ENCODE measurements around the gene KLHDC7B.

KLHDC7B gene

DNA sequence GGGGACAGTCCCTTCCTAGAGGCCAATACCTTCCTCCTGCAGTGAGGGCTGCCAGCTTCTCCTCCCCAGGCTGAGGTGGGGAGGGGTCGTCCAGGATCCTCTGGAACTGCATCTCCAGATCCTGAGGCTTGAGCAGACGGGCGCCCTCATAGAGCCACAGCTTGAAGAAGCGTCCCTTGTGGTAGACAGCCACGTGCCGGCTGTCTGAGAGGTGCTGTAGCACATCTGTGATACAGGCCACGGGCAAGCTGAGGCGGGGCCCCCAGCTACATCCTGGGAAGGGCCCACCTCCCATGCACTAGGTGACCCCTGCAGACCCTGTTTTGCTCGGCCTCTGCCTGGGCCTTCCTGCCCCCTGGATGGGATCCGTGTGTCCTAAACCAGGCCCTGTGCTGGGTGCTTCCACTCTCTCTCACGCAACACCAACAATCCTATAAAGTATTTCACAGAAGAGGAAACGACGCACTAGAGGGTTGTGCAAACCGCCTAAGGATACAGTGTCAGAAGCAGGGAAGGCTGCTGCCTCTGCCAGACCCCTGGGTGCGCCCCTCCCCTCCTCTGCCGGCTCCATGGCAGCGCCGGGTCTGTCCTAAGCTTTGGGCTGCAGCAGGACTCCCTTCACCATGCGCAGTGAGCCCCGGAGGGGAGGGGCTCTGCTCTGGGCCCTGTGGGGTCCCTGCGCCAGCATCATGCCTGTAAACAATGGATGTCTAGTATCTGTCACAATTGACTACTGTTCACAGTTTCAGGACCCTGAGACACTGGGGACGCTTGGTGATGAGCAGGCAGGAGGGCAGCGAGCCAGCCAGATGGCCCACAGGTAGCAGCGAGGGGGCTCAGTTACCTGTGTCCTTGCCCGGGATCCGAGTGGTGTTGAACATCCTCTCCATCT is 28.0 kb downstream of the KLHDC7B start:
- no peak for DNase-seq (ENCODE audit: low read depth)

DNA sequence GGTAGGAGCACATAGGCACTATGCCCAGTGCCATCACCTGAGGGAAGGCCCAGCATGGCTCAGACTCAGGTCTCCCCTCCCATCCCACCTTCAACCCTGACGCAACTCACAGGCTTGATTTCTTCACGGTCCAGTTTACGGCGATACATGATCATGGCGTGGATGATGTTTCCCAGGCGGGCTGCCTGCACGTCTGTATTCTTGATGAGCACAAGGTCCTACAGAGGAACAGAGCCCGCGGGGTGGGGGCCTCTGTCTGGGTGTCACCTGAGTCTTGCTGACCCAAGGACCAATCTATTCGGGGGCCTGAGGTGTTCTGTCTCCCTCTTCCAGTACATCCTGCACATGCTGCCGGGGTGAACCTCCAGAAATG is 28.7 kb downstream of the KLHDC7B start:
- no peak for DNase-seq (ENCODE audit: low read depth)

DNA sequence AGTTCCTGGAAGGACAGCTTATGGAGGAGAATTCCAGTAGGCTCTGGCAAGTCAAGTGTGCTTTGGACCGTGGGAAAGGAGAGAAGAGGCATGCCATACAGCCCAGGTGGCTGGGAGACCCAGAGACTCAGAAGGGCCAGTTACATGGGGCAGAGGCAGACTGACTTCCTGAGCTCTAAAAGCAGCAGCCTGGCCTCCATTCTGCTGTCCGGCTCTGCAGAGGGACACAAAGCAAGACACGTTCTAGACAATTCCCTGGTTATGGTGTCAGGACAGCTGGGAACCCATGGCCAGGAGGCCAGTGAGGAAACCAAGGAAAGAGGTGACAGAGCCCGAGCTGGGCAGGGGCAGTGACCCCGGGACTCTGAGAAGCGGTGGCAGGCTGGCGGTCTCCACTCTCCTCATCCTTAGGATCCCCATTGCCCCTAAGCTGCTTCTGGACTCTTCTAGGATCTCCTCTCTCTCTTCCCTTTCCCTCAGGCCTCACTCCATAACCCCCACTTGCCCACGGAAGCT is 29.8 kb downstream of the KLHDC7B start:
- no peak for DNase-seq (ENCODE audit: low read depth)

DNA sequence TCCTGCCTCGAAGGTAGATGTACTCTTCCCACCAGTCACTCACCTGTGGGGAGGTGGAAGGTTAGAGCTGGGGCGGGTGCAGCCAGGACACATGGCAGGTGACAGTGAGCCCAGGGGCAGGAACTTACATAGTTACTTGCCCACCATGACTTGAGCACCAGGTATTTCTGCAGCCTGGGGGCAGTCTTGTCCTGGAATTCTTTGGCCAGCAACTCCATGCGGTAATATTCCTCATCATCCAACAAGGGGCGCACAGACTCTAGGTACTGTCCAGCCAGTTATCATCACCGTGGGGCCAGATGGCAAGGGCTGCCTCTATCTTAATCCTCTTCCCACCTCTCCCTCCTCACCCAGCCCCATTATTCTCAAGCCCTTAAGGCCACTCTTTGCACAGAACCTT is 30.4 kb downstream of the KLHDC7B start:
- DNase-seq (ENCODE audit: low read depth) = peak; percentile 31

DNA sequence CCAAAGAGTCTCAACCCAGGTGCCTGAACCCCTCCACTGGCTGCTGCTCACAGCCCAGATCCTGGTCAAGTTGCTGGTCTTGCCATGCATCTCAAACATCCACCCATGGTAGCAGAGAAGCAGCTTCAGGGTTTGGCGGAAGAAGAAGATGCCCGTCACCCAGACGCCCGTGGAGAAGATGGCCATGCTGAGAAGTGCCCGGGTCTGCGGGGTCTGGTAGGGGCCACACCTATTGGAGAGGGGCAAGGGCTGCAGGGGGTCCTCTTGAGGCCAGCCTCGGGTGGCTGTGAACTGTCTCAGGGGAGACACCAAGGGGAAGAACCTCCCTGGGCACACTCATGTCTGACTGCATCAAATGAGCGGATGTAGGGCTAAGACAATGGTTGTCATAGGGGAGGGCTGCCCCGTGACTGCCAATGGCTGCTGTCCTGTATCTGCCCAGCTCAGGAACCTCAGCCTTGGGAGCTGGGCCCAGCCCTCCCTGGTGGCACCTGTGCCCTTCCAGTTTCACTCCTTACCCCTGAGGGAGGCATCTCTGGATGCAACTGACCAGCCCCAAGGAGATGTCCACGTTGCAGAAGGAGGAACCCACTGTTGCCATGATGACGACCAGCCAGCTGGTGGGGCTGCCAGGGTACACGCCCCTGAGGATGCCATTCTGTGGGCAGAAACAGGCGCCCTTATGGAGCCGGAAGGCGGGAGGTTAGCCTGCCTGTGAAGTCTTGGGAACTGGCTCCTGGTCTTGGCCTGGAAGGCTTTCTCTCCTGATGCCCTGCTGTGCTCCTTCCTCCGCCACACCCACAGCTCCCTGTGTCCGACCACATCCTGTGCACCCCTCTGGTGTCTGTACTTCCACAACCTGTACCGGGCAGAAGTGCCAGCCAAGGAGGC is 31.4 kb downstream of the KLHDC7B start:
- DNase-seq (ENCODE audit: low read depth) = no peak

DNA sequence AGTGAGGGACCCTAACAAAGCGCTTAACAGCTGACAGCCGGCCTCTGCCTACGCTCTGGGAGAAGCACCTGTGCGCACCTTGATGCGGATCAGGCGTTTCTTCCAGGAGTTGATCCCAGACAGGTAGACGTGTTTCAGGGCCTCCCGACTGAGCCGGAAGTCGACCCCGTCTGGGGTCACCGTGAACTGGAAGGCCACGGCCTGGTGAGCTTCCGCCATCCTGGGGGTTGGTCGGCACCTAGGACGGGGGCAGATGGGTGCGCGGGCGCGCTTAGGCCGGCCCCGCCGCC is 31.9 kb downstream of the KLHDC7B start:
- DNase-seq (ENCODE audit: low read depth) = no peak

DNA sequence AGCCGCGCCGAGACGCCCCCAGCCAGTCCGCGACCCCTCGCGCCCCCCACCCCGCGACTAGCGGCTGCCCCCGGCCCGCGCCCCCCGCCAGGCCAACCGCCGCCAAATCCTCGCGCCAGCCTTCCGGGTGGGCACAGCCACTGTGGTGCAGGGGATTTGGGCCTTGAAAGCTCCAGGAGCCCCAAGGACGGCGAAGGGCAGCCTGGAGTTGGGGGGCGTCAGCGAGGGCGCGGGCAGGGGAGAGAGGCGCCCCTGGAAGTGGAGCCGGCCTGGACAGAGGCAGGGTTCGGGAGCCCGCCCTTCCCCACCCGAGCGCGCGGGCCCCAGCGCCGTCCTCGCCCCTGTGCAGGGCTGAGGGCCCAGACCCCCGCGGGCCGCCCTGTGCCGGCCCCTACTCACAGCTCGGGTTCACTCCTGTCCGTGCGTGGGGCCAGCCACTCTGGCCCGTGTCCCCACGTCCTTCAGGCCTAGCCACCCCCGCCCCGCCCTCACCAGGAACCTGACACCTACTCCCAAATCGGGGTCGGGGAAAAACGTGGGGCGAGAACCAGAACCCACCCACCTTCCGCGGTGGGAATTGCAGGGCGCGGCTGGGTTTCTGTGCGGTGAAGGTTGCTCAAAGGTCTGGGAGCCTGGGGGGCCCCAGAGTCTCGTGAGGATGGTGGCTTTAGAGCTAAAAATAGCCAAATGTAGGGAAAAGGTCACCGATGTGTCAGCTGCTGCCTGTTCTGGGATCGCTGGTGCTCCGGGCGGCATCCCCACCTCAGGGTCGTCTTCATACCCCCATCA is 32.5 kb downstream of the KLHDC7B start, which contains the start of gene CPT1B:
TSS of gene CPT1B (minus strand) at position 441 of the 789 bp plus-strand sequence. CDS start 512 bp downstream, outside the sequence.
- no peak for DNase-seq (ENCODE audit: low read depth)

DNA sequence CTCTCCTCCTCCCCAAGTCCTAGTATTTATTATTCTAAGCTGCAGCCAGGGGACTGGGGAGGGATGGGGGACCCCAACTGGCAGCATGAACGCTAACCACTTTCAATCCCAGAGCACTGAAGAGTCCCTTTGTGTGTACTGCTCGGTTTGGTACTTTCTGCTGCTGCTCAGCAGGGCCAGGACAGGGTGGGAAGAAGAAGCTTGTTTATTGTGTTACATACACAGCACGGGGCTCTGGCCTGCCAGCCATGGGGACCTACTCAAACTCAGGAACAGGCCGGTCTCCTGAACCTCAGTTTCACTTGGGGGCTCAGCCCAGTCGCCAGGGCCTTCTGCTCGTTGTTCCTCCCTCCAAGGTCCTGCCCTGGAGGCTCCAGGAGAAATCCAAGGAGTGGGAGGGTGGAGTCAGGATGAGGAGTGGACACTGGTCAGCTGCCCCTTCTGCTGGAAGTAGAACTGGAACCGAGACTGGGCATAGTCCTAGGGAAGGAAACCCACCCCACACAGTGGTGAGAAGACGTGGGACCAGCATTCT is 33.1 kb downstream of the KLHDC7B start:
- DNase-seq (ENCODE audit: low read depth) = no peak

DNA sequence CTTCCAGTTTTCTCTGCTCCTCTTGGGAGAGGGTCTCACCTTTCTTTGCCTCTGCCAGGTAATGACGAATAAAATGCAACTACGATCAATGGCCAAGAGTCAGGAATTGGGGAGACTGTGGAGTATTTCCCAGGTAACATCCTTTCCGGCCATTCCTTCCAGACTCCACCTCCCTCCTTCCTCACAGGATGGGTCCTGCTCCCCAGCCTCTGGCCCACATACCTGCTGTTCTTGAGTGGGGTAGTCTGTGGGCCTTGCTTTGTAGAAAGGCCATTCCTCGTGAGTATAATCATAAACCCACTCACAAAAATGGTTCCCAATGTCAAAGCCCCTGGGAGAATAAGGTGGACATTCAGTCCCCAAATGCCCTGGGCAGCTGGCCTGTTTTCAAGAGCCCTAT is 34.1 kb downstream of the KLHDC7B start:
- DNase-seq (ENCODE audit: low read depth) = no peak

DNA sequence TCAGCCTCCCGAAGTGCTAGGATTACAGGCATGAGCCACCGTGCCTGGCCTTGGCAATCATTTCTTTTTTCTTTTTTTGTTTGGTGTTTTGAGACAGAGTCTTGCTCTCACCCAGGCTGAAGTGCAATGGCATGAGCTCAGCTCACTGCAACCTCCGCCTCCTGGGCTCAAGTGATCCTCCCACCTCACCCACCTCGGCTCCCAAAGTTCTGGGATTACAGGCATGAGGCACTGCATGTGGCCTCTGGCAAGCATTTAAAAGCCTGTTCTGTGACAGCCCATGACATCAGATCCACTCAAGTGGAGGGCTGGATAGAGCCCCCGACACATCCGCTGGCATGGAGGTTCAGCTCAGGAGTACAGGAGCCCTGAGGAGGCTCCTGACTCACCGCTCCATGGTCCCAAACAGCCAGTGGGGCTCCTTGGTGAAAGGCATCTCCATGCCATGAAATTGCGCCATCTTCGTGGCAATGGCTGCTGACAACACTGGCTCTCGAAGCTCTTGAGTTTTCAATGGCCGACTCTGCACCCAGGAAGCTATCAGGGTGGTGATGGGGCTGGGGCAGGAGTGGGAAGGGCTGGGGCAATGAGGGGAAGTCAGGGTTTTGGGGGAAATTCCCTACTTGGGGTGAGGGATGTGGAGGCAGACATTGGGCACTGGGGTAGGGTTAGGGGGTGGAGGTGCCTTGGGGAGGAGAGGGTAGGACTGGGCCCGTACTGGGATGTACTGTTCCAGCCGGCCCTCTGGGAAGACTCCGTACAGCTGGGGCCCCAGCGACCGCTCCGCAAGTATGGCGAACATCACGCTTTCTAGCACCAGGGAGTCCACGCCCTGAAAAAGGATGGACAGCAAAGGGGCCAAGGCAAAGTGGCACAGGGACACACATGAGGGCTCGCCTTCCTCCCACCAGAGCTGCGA is 35.6 kb downstream of the KLHDC7B start:
- no peak for DNase-seq (ENCODE audit: low read depth)

DNA sequence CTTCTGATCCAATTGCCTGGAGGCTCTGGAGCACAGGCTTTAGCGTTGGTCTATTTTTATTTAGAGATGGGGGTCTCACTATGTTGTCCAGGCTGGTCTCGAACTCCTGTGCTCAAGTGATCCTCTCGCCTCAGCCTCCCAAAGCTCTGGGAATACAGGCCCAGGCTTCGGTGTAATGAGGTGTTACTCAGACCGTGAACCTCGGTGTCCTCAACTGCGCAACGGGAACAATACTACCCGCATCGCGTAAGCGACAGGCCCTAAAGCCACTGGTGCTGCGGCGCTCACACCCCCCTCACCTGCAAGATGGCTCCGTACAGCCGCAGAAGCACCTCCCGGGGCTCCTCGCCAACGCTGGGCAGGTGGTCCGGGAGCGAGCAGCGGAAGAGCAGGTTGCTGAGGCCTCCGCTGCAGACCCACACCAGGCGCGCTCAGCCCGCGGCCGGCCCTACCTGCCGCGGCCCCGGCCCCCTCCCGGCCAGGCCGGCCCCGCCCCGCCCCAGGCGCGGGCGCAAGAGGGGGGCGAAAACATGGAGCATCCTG is 36.3 kb downstream of the KLHDC7B start:
- peak; percentile 15 for DNase-seq (ENCODE audit: low read depth)

DNA sequence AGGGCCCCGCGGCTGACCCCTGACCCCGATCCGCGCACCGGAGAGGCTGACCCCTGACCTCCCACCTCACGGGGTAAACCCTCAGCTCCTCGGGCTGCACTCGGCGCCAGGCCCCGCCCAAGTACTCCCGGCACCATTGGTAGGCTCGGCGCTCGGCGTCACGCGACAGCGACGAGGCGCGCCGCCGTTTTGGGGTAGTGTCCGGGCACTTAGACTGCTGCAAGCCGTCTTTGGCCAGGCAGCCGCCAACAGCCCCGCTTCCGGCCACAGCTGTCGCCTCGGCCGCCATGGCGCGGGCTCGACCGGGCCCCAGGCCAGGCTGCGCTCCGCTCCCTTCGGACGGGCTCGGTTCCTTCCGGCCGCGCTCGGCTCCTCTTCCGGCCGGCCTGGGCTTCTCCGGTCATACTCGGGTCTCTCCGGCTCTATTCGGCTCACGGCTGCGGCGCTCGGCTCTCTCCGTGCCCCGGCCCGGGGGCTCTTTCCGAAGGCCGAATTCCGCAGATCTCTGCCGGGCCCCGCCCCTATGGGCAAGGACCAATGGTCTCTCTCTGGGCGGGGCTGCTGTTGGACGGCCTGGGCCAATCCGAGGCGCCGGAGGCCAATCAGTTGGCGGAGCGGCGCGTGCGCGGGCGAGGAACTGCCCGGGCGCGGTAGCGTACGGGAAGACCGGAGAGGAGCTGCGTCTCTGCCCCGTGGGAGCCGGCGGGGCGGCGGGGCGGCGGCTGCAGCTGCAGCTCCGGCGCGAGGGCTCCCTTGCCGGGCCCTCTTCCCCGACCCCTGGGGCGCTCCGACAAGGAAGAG is 37.0 kb downstream of the KLHDC7B start, which contains the start of gene CHKB:
TSS of gene CHKB (minus strand) at position 357 of the 801 bp plus-strand sequence. CDS start at position 289, 68 bp downstream.
- peak; percentile 98 for DNase-seq (ENCODE audit: low read depth)

DNA sequence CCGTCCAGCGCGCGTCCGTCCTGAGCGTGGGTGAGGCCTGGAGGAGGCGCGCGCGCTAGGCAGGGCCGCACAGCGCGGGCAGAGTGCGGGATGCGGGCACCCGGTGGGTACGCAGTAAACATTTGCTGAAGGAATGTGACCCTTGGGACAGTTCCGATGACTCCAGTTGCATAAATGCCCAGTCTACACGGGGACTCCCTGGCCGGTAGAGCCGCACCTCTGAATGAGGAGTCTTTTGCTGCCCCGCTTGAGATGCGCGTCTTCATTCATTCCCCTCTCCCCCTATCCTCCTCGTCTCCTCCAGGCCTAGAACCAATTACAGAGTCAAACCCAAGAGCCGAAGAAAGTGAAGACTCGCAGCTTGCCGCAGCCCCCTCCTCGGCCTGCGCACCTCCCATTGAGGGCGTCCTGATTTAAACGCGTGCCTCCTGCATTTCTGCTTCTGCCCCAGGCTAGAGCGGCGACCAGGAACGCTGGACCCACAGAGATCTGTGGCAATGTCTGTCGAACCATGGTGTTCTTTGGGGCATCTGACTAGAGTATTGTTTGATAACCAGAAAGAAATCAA is 37.7 kb downstream of the KLHDC7B start:
- DNase-seq (ENCODE audit: low read depth) = no peak

DNA sequence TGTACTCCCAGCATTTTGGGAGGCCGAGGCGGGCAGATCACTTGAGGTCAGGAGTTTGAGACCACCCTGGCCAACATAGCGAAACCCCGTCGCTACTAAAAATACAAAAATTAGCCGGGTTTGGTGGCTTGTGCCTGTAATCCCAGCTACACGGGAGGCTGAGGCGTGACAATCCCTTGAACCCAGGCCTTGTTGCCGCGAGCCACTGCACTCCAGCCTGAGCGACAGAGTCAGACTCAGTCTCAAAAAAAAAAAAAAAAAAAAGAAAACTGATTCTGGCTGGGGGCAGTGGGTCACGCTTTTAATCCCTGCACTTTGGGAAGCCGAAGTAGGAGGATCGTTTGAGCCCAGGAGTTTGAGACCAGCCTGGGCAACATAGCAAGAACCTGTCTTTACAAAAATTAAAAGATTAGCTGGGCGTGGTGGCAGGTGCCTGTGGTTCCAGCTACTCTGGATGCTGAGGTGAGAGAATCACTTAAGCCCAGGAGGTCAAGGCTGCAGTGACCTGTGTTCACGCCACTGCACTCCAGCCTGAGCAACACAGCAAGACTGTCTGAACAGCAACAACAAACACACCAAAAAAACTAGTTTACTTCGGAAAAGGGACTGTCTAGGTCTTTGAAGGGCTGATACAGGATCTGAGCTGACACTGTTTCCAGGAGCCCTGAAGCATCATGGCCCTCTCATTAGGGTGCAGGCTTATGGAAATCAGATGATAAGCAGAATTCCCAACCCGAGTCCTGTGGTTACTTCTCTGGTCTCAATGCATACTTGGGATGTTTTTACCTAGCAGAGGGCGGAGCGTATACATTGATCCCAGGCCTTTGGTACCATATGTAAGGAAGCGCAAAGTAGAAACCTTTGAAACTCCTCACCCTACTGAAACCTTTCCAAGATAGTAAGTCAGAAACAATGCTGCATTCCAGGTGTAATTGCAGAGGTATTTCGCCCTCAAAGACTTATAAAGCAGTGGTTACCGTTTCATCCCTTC is 38.7 kb downstream of the KLHDC7B start:
- no peak for DNase-seq (ENCODE audit: low read depth)

DNA sequence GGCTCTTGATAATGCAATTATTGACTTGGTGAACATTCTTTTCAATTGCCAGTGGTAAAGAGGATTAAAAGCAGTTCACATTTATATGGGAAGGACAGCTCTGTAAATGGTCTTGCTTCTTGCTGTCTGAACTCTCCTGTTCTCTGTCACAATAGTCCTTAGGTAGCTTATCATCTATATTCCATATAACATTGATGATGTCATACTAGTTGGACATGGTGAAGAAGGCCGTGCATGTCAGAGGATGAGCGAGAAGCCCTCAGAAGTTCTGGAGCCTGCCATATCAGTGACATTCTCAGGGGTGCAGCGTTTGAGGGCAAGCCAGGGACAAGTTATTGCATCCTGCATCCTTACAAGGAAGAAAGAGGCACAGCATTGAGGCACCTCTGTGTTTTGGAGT is 39.5 kb downstream of the KLHDC7B start:
- DNase-seq (ENCODE audit: low read depth) = no peak

DNA sequence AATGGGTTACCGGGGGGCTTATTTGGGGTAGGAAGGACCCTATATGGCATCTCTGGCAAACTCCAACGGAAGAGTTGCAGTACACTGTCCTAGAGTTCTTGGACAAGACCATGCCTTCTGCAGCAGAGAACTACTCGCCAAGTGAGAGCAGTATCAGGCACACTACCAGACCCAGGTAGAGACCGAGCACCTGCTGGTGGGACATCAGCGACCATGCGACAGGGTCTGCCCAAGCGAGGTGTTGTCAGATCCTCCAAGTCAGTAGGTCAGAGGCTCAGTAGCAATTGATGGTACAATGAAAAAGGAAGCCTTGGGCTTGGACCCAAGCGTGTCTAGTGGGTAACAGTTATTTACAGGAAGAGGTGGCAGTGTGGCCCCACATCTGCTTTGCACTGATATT is 40.1 kb downstream of the KLHDC7B start:
- DNase-seq (ENCODE audit: low read depth) = no peak

DNA sequence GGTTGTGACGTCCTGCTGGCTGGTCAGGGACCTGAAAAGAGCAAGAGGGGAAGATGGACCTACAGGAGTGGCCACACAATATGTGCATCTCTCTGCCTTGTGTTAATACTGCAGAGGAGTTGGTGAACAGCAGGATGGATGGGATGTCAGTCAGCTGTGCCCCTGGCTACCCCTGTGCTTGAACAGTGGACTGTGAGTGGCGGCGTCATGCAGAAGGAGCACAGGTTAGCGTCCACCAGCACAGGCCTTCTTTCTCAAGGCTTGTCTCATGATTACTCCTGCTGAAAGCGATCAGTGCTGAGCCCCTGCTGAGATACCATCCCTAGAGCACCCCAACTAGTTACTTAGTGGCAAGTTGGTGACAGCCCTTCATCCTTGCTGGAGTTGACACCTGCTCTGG is 40.7 kb downstream of the KLHDC7B start:
- DNase-seq (ENCODE audit: low read depth) = no peak

DNA sequence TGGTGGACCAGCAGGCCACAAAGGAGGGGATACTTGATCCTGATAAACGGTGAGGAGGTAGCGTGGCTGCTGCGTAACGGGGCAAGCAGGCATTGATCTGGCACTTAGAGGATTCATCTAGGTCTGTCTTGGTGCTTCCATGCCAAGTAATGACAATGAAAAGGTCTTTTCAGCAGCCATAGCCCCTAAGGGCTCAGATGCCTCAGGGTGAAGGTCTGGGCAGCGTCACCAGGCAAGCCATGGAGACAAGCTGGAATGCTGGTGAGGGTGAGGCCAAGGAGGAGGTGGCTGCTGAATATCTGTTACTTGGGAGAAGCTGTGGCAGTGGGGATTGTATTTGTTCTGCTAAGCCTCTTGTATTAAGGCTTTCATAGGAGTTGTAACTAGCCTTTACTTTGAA is 41.7 kb downstream of the KLHDC7B start:
- no peak for DNase-seq (ENCODE audit: low read depth)
